CD4-positive, alpha-beta T cell treated with Interleukin-4 for 1 hour (primary cell): Measurements from ENCODE around the gene VPS39.

Experiments used
- DNase-seq, 2 donors: peaks; one replicate each; pipeline ENCODE4 v3.0.0-alpha.2; 2020 to 2022

Gene VPS39

DNA sequence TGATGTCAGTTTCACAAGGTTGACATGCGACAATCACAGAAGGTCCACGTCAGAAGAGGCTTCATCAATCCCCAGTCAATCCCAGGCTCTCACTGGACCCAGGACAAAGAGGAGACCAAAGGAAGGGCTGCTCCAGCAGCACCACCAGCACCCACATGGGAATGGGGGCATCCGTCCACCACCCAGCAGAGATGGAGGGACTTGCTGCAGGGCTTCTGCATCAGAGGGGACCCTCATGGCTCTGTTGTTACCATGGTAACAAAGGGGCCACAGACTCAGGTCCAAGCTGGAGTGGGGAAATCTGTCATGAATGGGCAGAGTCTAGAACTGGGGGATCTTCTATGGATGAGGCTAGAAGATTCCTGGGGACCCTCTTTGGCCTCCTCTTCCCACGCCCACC lies 64.7 kb downstream of the VPS39 start:
- no peak for DNase-seq

DNA sequence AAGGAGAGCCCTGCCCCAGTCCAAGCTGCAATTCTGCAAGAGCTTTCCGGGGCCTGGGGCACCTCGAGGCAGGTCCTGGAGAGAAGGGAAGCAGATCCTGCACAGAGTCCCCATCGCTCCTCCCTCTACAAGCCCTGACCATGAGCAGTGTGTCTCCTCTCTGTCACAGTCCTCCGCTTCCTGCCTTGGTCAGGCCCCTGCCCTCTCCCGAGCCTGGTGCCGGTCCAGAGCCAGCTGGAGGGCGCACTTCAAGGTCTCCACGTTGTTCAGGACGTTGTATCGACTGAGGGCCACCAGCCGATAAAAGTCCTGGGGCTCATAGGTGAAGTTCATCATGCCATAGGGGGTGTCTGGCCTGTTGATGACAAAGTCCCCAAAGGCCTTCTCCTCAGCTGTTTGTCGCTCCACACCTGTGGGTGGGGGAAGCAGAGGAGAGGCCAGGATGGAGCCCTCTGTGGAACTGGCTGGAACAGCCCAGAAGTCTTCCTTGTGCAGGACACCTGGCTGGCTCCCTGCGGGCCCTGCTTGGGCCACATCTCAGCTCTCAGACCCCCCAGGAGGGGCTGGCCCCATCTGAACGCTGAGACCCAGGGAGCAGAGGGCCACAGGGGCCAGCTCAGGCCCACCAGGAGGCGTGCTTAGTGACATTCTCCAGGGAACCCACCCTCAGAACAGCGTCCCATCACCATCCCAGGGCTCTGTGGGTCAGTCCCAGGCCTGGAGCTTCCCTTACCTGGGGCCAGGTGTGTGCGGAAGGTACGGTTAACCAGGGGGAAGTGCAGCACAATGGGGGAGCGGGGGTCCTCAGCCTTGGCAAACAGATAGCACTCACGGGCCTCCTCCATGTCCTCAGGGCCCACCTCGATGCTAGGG lies 66.1 kb downstream of the VPS39 start:
- DNase-seq: no peak

DNA sequence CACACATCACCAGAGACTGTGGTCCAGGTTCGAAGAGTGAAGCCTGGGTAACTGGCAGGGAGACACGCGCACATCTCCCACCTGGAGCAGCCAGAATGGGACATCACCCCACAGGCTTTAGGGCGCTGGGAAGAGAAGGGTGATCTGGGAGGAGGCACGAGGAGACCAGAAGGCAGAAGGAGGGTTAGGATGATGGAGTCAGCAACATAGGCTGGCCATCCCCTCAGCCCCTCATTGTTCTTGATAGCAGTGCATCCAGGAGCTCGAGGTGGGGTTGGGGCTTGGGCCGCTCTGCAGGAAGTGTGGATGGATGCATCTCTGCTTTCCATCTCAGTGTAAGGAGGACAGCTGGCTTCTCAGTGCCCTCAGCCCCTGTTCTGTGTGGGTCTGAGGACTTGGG lies 66.9 kb downstream of the VPS39 start:
- no peak for DNase-seq

DNA sequence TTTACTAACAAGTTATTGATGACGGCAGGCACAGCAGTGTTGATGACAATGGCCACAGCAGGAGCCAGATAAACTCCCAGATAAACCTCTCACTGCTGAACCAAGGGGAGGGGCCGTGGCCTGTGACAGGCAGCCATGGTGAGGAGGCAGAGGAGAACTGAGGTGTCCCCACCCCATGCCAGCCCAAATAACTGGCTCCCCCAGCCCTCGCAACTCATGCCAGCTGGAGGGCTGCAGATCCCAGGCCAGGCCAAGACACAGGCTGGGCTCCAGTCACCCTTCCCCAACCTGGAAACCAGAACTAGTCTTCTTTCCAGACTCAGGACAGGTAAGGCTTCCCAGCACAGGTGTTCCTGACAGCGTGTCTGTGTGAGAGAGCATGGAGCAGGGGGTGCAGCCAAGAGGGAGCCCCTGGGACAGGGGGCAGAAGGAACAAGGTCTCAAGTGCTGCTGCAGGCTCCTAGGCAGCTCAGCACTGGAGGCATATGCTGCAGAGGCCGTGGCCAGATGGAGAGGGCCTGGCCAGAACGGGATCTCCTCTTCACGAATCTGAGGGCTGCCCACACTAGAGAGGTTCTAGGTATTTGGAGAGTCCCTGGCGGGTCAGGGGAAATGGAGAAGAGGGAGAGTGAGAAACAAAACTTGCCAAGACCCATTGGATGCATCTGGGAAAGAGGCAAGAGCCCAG lies 67.6 kb downstream of the VPS39 start:
- DNase-seq: no peak

DNA sequence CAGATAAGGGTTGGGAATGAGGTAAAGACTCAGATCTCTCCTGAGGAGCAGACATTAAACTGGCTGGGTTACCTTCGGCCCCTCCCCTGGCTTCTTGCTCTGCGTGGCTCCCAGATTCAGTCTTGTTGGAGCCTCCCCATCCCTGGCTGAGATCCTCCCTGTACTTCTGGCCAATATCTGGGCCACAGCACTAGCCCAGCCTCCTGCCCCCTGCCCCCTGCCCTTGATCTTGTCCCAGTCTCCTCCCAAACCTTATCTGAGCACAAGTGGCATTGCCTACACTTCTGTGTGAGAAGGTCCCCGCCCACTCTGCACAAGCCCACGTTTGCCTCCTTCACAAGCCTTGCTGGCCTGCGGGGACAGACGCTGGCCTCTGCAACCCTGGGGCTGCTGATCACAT lies 68.5 kb downstream of the VPS39 start:
- DNase-seq: no peak

DNA sequence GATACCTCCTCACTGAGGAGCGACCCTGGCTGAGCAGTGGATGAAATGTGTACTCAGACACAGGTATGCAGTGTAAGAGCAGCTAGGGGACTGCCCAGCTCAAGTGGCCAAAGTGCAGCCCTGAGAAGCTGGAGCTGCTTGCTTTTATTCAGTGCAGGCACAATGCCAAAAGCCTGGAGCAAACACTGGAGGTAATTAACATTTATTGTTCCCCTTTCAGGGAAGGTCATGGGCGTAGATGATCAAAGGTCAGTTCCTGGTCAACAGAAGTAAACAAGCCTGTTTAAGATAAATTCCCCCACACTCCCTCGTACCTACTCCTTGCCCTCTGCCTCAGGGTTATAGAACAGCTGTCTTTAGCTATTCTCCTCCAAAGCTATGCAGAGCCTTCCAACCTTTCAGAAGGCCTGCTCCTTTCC lies 69.1 kb downstream of the VPS39 start:
- DNase-seq: peak in 1 of 2 donors; percentile 8

DNA sequence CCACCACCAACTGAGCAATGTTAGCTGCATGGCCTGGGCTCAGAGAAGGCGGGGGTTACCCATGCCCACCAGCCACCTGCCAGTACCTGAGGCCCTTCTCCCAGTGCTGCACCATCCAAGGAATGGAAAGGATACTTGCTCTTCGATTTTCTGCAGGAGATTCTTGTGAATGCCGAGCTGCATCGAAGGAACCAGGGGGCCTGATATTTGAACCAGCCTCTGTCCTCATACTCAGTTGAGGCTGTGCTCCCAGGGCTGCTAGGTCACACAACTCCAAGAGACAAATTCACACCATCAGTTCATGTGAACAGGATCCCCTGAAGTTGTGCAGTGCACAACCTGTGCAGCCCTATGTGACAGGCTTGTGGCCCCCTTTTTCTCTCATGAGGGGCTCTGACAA lies 69.7 kb downstream of the VPS39 start:
- DNase-seq: peak in 1 of 2 donors; percentile 3

DNA sequence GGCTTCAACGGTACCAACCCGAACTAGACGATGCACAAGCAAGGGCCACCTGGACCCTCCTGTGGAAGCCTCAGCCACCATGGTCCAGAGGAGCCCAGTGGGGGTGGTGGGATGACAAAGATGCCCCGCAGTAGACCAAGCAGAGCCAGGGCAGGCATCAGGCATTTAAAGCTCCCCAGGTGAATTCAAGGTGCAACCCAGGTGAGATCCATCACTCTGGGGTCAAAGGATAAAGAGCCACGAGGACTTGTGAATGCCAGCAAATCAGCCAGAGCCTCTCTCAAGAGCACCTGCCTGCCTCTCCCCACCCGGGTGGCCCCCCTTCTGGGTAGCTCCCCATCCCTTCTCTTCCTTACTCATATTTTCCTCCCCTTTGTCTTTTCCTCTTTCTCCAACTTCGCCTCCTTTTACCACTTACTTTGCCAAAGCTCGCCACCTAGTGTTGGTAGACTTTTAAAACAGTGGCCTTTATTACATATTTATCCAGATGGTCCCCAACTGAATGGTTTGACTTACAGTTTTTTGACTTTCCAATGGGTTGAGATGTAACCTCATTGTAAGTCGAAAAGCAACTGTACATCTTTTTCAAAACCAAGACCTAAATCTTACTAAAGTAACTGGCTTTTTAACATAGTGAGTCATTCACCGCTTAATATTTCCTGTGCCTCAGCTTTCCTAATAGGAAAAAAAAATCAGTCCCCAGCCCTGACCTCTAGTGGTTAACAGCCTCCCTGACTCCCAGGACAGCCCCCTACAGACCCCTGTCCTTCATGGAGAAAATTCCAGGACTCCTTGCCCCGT lies 70.4 kb downstream of the VPS39 start:
- peak; percentile 10 to 23 for DNase-seq

DNA sequence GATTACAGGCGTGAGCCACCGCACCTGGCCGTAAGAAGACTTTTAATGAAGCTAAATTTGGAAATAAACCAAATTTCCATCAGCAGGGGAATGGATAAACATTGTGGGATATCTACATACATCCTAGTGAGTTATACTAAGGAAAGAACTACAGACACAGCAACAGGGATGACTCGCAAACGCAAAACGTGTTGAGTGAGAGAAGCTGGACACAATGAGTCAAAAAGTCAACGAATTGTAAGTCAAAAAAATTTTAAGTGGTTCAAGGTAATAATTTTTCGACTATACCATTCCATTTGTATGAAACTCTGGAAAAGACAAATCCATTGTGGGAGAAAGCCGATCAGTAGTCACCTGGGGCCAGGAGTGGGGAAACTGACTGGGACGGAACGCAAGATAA lies 71.6 kb downstream of the VPS39 start:
- DNase-seq: no peak

DNA sequence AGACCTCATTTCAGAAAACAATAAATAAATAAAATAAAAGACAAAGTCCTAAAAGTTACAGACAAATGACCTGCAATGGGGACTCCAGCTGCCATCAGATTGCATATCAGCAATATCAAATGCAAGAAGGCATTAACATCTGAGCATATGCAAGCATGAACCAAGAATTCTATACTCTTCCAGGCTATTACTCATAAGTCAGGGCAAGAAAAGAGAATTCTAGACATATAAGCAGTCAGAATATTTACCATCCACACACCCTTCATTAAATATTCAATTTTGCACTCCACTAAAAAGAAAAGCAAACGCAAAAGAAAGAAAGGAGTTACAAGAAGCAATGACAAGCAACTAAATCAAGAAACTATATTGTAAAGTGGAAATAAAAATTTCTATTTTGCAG lies 72.8 kb downstream of the VPS39 start:
- DNase-seq: no peak

DNA sequence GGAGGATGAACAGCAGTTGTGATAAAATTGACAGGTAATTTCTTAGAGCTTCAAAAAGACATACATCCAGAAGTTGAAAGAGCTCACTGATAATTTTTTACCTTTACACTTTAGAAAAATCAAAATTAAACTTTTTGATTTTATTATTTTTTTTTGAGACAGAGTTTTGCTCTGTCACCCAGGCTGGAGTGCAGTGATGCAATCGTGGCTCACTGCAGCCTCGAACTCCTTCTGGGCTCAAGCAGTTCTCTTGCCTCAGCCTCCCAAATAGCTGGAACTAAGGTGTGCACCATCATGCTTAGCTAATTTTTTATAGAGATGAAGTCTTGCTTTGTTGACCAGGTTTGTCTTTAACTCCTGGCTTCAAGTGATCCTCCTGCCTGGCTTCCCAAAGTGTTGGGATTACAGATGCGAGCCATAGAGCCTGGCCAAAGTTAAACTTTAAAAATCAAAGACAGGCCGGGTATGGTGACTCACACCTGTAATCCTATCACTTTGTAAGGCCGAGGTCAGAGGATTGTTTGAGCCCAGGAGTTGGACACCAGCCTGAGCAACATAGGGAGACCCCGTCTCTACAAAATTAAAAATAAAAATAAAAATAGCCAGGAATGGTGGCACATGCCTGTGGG lies 73.4 kb downstream of the VPS39 start:
- DNase-seq: no peak

DNA sequence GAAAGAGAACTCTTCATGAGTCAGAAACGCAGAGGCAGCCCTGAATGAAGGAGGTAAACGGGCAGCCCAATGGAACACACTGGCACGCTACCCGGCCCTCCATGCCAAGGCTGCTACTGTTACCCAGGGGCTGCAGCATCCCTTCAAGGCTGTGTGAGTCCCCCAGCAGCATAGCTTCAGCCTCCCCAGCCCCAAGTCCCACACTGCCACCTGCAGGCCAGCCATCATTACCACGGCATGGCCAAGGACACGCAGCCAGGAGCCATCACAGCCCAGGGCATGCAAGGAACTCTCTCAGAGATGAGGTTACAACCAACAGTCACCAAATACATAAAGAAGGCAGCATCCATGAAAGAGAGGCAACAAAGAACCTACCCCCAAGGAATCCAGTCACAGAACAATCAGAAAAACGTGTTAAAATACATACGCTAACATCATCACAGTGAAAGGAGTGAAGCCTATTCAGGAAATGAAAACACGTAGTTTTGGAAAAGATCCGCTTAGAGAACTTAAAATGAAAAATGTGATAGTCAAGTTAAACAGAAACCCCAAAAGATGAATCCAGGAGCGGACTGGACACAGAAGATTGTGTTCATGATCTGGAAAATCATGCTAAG lies 74.1 kb downstream of the VPS39 start:
- peak; percentile 31 to 54 for DNase-seq

DNA sequence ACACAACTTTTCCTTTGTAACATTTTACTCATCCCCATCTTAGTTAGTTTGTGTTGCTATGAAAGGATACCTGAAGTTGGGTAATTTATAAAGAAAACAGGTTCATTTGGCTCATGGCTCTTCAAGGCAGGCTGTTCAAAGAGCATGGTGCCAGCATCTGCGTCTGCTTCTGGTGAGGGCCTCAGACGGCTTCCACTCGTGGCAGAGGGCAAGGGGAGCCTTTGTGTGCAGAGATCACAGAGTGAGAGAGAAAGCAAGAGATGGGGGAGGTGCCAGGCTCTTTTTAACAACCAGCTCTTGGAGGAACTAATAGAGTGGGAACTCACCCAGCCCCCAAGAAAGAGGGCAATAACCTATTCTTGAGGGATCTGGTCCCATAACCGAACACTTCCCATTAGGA lies 74.7 kb downstream of the VPS39 start:
- DNase-seq: no peak

DNA sequence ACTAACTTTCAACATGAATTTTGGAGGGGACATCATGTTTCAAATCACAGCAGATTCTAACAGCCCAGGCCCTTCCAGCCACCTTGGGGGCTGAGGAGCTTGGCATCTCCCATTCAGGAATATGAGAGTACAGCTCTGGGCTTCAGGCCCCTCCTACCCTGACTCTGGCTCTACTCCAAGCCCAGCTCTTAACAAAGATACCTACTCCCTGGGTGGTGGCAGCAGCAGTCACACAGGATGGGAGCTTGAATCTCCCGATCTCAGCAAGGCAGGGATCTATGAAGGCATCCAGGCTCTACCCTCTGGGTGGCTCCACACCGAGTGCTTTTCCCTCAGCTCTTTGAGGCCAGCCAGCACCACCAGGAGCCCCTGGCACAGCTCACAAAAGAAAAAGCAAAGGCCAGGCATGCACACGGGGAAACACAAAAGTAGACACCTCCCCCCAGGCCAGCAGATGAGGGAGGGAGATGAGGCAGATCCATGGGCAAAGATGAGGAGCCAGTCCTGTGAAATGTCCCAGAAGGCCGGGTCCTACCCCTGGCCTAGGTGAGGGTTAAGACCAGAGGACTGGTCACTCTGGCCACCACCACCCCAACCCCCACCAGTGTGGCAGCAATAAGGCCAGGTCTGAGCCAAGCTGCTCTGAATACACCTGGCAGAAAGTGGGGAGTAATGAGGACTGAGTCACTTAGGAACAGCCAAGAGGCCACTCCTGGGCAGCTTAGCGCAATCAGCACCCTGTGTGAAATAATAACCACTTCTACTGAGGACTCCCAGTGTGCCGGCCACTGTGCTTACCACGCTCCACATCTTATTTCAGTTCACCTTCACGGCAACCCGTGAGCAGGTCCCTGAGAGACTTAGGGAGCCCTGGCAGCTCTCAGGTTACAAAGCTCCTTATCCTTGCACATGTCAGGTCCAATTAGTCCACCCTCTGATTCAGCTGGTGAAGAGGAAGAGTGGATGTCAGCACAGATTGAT lies 76.0 kb downstream of the VPS39 start:
- no peak for DNase-seq

DNA sequence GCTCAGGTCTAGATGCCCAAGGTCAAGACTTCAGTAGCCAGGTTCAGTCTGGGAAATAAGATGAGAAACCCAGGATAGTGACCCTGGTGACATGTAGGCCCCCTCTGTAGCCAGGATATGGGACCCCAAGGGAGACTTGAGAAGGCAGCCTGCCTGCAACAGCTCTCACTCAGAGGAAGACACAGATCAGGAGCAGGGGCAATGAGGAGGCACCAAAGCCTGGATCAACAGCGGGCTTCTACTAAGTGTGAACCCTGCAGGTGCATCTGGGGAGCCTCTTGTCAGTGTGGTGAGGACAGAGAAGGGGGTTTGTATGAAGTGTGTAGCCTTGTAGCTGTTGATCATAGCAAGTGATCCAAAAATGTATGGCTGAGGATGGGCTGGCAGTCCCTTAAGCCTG lies 77.1 kb downstream of the VPS39 start:
- no peak for DNase-seq

DNA sequence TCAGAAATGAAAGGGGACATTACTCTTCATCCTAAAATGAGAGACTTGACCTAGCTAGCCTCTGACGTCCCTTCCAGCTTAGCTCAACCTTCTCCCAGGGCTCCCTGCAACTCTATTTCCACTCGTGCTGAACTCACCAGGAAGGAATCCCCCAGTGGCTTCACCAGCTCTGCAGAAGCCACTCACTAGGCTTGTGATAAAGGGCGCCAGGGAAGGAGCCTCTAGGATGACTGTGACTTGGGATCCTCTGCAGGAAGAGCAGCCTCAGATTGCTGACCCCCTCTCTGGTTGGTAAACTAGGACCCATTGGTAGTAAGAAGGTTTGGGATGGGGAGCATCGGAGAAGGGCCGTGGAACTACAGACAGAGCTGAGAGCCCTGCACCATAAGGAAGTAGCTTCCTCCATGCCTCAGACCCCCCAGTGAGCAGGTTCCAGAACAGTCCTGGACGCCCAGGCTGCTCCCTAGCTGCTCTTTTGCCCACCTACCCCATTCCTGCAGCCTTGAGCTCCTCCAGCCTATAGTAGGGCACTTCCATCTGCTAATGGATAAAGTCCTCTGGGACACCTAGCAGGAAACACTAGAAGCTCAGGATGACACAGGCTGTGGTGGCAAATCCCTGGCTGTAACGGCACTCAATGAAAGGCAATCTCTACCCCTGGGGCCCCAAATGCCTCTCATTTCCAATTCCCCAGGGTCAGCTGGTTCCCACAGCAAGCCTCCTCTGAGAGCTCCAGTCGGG lies 77.7 kb downstream of the VPS39 start:
- no peak for DNase-seq

DNA sequence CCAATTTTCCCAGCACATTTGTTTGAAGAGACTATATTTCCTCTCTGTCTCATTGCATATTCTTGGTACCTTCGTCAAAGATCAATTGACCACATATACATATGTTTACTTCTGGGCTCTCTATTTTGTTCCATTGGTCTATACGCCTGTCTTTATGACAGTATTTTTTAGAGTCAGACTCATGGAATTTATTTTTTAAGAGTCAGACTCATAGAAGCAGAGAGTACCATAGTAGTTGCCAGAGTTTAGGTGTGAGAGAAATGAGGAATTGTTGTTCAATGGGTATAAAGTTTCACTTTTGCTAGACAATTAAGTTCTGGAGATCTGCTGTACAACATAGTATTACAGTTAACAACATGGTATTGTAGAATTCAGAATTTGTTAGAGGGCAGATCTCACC lies 78.7 kb downstream of the VPS39 start:
- no peak for DNase-seq

DNA sequence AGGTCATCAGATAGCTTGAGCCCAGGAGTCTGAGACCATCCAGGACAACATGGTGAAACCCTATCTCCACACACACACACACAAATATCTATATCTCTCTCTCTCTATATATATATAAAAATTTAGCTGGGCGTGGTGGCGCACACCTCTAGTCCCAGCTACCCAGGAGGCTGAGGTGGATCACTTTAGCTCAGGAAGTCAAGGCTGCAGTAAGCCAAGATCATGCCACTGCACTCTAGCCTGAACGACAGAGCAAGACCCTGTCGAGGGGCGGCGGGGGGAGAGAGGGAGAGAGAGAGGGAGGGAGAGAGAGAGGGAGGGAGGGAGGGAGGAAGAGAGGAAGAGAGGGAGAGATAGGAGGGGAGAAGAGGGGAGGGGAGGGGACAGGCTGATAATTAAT lies 79.6 kb downstream of the VPS39 start:
- no peak for DNase-seq

DNA sequence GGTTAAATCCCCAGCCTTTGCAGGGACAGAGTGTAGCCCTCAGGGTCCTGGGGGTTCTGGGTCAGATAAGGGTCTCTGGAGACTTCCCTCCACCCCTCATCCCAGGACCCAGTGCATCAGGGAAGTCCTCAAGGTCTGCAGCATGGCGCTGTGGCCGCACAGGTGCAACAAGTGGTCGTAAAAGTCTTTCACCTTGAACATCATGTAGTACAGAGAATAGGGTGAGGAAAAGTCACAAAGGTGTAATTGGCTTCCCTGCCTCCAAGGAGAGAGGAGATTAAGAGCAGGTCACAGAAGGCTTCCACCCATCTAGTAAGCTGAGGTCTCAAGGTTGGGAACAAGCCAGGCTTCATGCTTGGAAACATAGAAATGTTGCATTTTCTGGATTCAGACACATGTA lies 84.6 kb downstream of the VPS39 start:
- DNase-seq: no peak

DNA sequence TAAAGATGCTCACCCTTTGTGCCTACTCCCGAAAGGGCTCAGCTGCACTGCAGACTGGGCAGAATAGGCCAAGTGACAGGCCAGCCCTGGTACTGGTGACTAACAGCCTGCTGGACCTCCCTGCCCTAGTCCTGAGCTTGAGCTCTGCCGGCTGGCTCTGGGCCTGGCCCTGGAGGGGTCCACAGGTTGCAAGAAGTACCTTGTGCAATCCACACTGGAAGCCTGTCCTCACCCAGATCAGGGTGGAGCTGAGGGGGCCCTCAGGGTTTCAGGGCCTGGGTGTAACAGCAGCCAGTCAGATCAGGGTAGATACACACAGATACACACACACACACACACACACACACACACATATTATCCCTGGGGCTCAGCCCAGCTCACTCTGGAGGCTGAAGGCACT lies 86.4 kb downstream of the VPS39 start:
- DNase-seq: no peak

DNA sequence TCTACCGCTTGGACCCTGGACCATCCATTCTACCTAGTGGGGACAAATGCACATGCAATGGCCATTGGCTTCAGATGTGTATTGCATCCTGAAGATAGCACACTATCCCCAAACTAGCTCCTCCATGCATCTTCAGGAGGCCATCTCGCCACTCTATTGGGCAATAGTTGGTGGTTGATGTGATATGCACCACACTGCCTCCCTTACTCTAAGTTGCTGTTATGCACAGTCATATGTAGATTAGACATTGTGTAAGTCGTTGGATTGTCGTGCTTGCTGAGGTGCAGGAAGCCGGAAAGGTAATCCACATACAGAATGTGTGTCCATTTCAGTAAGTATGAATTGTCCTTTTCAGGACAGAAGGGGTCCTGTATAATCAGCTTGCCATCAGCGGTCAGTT lies 87.1 kb downstream of the VPS39 start:
- DNase-seq: no peak
